ENCODE measurements around the gene SPNS1.
"Not testable (repeated sequence)": the region's sequence is repeated elsewhere in the genome, so short reads cannot be mapped to it uniquely, and the experiment has no call there.

SPNS1 gene, protein sequence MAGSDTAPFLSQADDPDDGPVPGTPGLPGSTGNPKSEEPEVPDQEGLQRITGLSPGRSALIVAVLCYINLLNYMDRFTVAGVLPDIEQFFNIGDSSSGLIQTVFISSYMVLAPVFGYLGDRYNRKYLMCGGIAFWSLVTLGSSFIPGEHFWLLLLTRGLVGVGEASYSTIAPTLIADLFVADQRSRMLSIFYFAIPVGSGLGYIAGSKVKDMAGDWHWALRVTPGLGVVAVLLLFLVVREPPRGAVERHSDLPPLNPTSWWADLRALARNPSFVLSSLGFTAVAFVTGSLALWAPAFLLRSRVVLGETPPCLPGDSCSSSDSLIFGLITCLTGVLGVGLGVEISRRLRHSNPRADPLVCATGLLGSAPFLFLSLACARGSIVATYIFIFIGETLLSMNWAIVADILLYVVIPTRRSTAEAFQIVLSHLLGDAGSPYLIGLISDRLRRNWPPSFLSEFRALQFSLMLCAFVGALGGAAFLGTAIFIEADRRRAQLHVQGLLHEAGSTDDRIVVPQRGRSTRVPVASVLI

GRCh38 chr16:28974437-28975157 lies at the start of gene SPNS1:
SPNS1 (plus strand) TSS chr16:28974778; CDS start chr16:28975152, 374 bp downstream.
- H3K4me3 ChIP-seq (ENCODE audit: low read depth, low read length) = peak within 1 kb of the TSS; percentile 96
- no peak for TF ChIP-seq CTCF (IDR thresholded peaks at IDR 0.05; ENCODE audit: low read depth, low read length, missing control alignments)
- peak; percentile 86 for DNase-seq (ENCODE audit: low read depth)

GRCh38 chr16:28925386-28926228 lies 49.0 kb upstream of the SPNS1 start:
- no peak for TF ChIP-seq CTCF (IDR thresholded peaks at IDR 0.05; ENCODE audit: low read depth, low read length, missing control alignments)
- H3K4me3 ChIP-seq (ENCODE audit: low read depth, low read length) = peak overlapping the region; percentile 69
- DNase-seq (ENCODE audit: low read depth) = peak; percentile 73

DNA sequence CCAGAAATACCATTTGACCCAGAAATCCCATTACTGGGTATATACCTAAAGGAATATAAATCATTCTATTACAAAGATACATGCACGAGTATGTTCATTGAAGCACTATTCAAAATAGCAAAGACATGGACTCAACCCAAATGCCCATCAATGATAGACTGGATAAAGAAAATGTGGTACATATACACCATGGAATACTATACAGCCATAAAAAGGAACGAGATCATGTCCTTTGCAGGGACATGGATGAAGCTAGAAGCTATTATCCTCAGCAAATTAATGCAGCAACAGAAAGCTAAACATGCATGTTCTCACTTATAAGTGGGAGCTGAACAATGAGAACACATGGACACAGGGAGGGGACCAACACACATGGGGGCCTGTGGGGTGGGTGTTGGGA lies 48.3 kb upstream of the SPNS1 start:
- DNase-seq (ENCODE audit: low read depth) = not testable (repeated sequence)
- H3K4me3 ChIP-seq (ENCODE audit: low read depth, low read length) = peak overlapping the region; percentile 69; the same call in 1 of the 2 replicates

DNA sequence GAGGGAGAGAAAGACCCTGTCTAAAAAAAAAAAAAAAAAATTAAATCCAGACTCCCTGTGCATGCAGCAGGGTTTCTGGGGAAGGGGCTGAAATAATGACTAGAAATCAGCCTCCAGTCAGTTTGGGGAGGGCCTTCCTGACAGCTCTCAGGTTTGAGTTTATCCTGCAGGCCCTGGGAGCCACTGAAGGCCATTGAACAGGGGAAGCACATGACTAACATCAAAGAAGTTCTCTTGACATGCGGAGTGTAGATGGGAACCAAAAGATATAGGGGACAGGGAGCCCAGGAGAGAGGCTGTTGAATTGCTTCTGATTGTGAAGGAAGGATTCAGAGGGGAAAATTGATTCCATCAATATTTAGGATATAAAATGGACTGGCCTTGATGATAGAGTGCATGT lies 46.8 kb upstream of the SPNS1 start:
- no peak overlapping the region for H3K4me3 ChIP-seq (ENCODE audit: low read depth, low read length)
- no peak for DNase-seq (ENCODE audit: low read depth)
- no peak for TF ChIP-seq CTCF (IDR thresholded peaks at IDR 0.05; ENCODE audit: low read depth, low read length, missing control alignments)

DNA sequence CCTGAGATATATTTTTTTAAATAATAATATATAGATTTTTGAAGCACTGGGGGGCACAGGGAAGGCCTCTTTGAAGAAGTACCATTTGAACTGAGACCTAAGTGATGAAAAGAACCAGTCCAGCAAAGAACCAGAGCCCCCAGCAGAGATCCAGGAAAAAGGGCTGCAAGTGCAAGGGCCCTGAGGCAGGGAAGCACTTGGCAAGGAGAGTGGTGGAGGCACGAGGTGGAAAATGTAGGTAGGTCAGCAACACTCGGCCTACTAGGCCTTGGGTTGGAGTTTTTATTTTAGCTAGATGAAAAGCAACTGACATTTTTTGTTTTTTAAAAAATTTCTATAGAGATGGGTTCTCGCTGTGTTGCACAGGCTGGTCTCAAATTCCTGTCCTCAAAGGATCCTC lies 44.4 kb upstream of the SPNS1 start:
- TF ChIP-seq CTCF (IDR thresholded peaks at IDR 0.05; ENCODE audit: low read depth, low read length, missing control alignments) = no peak
- H3K4me3 ChIP-seq (ENCODE audit: low read depth, low read length) = no peak overlapping the region
- DNase-seq (ENCODE audit: low read depth) = no peak

DNA sequence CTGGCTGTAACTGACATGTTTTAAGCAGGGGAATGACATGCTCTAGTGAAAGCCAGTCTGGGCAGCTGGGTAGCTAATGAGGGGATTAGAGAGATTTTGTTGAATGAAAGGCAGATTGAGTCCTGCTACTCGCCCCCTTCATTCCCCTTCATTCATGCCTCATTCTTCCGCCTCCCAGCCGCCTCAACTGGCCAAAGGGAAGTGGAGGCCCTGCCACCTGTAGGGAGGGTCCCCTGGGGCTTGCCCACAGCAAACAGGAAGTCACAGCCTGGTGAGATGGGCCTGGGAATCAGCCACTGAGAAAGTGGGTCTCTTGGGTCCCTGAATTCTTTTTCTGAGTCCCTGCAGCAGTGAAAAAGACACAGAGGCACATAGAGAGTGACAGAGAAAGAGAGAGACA lies 43.9 kb upstream of the SPNS1 start:
- no peak overlapping the region for H3K4me3 ChIP-seq (ENCODE audit: low read depth, low read length)
- no peak for TF ChIP-seq CTCF (IDR thresholded peaks at IDR 0.05; ENCODE audit: low read depth, low read length, missing control alignments)
- no peak for DNase-seq (ENCODE audit: low read depth)
